Neutrophil (primary cell): Measurements from ENCODE around the gene BCR.

Source experiments
- H3K27ac ChIP-seq: fragments of 200-600 bp; sonication (generic); 2 replicates; pipeline ENCODE4 v1.5.1; 2016; ENCODE audit warnings: mild to moderate bottlenecking, moderate library complexity
- H3K27me3 ChIP-seq: fragments of 200-600 bp; sonication (generic); 2 replicates; pipeline ENCODE4 v1.6.0; 2016; ENCODE audit warnings: mild to moderate bottlenecking
- H3K36me3 ChIP-seq: fragments of 200-600 bp; sonication (generic); 2 replicates; pipeline ENCODE4 v1.5.1; 2017
- H3K4me1 ChIP-seq, 2 experiments: fragments of 200-600 bp in 1 of 2; sonication (generic) in 1 of 2; 1 replicate in 1 of 2; 2 replicates in 1 of 2; pipeline versions ENCODE4 v1.5.1 to v1.6.1; 2013 to 2016; ENCODE audit warnings: low read depth in 1 of 2, low read length in 1 of 2, mild to moderate bottlenecking in 1 of 2, moderate library complexity in 1 of 2; ENCODE audit not compliant: control insufficient read depth in 1 of 2, insufficient read depth in 1 of 2
- H3K4me3 ChIP-seq, 2 experiments: fragments of 200-600 bp in 1 of 2; sonication (generic) in 1 of 2; 1 replicate in 1 of 2; 2 replicates in 1 of 2; pipeline ENCODE4 v1.5.1; 2013 to 2016; ENCODE audit warnings: low read depth in 1 of 2, low read length in 1 of 2, mild to moderate bottlenecking in 1 of 2, moderate library complexity in 1 of 2
- H3K9me3 ChIP-seq: fragments of 200-600 bp; sonication (generic); 2 replicates; pipeline ENCODE4 v1.5.1; 2016
- TF ChIP-seq, protein P1 (sequence below): fragments of 200-600 bp; sonication (generic); IDR thresholded peaks from 2 replicates; pipeline ENCODE4 v1.5.1; 2016; ENCODE audit warnings: antibody characterized with exemption

Gene BCR

DNA sequence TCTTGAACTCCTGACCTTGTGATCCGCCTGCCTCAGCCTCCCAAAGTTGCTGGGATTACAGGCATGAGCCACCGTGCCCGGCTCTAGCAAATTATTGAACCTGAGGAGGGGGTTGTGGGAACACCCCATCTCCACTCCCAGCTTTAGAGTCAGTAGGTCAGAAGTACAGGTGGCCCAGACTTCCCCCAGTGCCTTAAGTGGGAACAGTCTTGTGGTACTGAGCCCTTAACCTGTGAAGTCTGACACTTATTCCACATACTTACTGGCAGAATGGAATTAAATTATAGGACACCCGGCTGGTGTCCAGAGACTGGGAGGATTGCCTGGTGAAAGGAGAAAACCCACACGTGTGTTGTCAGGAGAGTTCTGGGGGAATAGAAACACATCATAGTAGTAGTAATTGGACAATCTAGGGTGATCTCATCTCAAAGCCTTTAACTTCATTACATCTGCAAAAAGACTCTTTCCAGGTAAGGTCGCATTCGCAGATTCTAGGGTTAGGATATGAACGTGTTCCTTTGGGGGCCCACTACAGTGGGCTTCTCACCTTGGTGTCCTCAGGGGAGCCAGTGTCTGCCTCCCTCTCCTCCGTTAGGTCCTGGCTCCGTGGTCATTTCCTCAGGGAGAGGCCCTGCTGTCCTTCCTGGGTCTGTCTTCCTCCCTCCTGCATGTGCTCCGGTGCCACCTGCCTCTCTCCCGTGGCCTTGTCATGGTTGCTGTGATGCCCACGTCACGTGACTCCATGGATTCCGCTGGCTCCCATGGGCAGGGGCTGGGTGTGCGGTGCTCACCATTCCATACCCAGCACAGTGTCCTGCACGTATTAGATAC, 63.8 kb downstream of the BCR start:
- no peak overlapping the region for H3K27ac ChIP-seq

DNA sequence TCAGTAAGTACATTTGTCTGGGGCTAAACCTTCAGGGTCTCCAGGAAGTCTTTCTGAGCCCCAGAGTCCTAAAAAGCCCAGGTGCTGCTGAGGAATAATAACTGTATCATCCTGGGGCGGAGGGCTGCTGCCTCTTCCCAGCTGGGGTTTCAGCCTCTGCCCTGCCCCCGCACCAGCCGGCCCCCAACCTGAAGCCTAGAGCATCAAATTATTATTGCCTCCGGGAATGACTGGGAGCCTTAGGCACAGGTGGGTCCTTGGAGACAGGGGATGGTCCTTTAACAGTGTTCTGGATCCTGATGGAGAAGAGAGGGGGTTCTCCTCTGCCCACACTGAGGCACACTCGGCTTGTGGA, 64.4 kb downstream of the BCR start:
- Histone ChIP-seq H3K27me3 (no peaks in the 10 kb centered on the region), H3K9me3 (no peaks in the 10 kb centered on the region), H3K4me1 (peaks cover 57 to 59% of the 10 kb centered on the region in 2 experiments), H3K36me3 (no peaks in the 10 kb centered on the region), H3K4me3 (no peak overlapping the region), H3K27ac (no peak overlapping the region)
- TF ChIP-seq, protein P1, sequence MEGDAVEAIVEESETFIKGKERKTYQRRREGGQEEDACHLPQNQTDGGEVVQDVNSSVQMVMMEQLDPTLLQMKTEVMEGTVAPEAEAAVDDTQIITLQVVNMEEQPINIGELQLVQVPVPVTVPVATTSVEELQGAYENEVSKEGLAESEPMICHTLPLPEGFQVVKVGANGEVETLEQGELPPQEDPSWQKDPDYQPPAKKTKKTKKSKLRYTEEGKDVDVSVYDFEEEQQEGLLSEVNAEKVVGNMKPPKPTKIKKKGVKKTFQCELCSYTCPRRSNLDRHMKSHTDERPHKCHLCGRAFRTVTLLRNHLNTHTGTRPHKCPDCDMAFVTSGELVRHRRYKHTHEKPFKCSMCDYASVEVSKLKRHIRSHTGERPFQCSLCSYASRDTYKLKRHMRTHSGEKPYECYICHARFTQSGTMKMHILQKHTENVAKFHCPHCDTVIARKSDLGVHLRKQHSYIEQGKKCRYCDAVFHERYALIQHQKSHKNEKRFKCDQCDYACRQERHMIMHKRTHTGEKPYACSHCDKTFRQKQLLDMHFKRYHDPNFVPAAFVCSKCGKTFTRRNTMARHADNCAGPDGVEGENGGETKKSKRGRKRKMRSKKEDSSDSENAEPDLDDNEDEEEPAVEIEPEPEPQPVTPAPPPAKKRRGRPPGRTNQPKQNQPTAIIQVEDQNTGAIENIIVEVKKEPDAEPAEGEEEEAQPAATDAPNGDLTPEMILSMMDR = no peak

More for the DNA sequence above, 63.8 kb downstream of the BCR start:
- no peaks in the 10 kb centered on the region for H3K9me3 ChIP-seq
- no peaks in the 10 kb centered on the region for H3K27me3 ChIP-seq
- H3K4me1 ChIP-seq = peaks cover 57 to 59% of the 10 kb centered on the region in 2 experiments
- H3K4me3 ChIP-seq = no peak overlapping the region
- TF ChIP-seq, protein P1 = no peak
- no peaks in the 10 kb centered on the region for H3K36me3 ChIP-seq

DNA sequence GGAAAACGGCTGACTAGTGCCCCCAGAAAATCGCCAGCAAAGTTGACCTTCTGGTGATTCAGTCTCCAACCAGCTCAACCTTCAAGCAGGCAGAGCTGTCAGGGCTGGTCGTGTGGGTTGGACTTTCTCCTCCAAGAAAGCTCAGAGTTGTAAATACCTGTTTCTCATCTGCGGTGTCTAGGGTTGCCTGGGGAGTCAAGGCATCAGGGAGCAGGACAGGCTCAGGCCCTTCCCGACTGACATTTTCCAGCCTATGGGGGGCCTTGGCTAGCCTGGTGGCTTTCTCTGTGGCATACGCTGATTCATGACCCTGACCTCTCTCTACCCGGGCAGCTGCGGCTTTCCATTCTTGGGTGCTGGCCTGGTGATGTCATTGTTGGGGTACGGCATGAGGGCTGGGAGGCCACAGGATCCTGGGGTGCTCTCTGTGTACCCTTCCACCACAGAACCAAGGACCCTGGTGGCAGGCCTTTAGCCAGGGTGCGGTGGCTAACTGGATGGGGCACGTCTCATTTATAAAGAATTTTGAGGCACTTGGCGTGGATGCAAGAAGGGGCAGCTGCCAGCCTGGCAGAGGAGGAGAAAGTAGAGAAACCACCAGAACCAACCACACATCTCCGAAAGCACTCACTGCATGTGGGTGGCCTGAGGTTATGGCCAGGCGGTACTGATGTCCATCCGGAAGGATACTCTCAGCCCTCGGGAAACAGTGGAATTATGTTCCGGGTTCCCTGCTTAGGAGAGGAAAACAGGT, 64.9 kb downstream of the BCR start:
- Histone ChIP-seq H3K27me3 (no peaks in the 10 kb centered on the region), H3K36me3 (no peaks in the 10 kb centered on the region), H3K27ac (peak overlapping the region; percentile 63), H3K9me3 (no peaks in the 10 kb centered on the region), H3K4me1 (peaks cover 57 to 61% of the 10 kb centered on the region in 2 experiments), H3K4me3 (no peak overlapping the region)
- TF ChIP-seq, protein P1 = no peak

DNA sequence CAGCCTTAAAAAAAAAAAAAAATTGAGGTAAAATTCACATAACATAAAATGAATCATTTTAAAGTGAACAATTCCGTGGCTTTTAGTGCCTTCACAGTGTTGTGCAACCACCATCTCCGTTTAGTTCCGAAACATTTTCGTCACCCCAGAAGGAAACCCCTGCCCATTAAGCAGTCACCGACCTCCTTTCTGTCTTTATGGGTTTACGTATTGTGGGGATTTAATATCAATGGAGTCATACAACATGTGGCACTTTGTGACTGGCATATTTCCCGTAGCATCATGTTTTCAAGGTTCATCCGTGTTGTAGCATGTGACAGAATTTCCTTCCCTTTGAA, 65.5 kb downstream of the BCR start:
- H3K36me3 ChIP-seq = no peaks in the 10 kb centered on the region
- H3K27ac ChIP-seq = peak overlapping the region; percentile 63
- TF ChIP-seq, protein P1 = no peak
- peak overlapping the region in 1 of 2 experiments; percentile 21 for H3K4me3 ChIP-seq
- no peaks in the 10 kb centered on the region for H3K27me3 ChIP-seq
- H3K4me1 ChIP-seq = peaks cover 59 to 65% of the 10 kb centered on the region in 2 experiments
- no peaks in the 10 kb centered on the region for H3K9me3 ChIP-seq

DNA sequence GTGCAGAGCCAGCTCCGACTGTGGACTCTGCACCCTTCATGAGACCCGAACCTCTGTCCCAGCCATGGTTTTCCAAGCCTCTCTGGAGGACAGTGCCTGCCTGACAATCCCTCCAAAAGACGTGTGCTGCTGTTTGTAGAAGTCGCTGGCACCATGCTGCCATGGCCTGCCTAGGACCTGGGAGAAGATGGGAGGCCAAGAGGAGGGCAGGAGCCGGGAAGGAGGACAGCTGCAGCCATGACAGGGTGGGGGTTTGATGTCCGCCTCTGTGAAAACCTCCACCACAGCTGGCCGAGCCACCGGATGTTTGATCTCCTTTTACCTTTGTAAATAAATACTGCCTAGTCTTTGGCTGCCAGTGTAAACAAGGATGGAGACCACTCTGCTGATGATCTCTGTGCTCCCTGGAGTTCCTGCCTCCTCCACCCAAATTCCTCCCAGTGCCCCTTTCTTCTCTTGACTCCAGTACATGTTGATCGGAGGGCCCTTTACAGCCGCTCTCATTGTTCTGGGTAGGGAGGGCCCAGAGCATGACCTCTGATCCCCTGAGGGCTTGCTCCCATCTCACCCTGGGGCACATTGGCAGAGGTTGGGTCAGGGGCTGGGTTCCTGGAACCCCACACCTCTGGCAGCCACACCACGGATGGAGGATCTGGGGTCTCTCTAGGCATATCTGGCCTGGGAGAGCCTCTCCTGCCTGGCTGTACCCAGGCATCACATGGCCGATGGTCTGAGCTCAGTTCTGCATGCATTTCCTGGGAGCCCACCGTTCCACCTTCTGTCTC, 66.9 kb downstream of the BCR start:
- TF ChIP-seq, protein P1 = no peak
- Histone ChIP-seq H3K4me3 (no peak overlapping the region), H3K36me3 (no peaks in the 10 kb centered on the region), H3K4me1 (peaks cover 50 to 60% of the 10 kb centered on the region in 2 experiments), H3K9me3 (no peaks in the 10 kb centered on the region), H3K27me3 (no peaks in the 10 kb centered on the region), H3K27ac (peak overlapping the region; percentile 3)
